CD4-positive, alpha-beta T cell treated with Interleukin-21 for 1 hour (primary cell): ENCODE measurements around the gene STARD10.

Experiments
- DNase-seq: peaks from one replicate; pipeline ENCODE4 v3.0.0-alpha.2; 2020

Gene STARD10

GRCh38 chr11:72760539-72761405, 33.1 kb downstream of the STARD10 start:
- no peak for DNase-seq

GRCh38 chr11:72759468-72759985, 34.3 kb downstream of the STARD10 start:
- no peak for DNase-seq

- DNase-seq, result no peak
Observed at GRCh38 chr11:72758690-72759389, 35.0 kb downstream of the STARD10 start.

GRCh38 chr11:72758304-72758689, 35.5 kb downstream of the STARD10 start:
- no peak for DNase-seq

- no peak for DNase-seq
Observed at GRCh38 chr11:72755713-72756285, 38.0 kb downstream of the STARD10 start.

- DNase-seq, result no peak
Observed at GRCh38 chr11:72754544-72755155, 39.2 kb downstream of the STARD10 start.

GRCh38 chr11:72754149-72754543, 39.7 kb downstream of the STARD10 start:
- DNase-seq, result no peak

GRCh38 chr11:72753341-72754148, 40.3 kb downstream of the STARD10 start:
- no peak for DNase-seq

GRCh38 chr11:72752088-72752914, 41.5 kb downstream of the STARD10 start, which contains the start of gene ARAP1:
TSS of gene ARAP1 (minus strand) at chr11:72752408. CDS start at chr11:72727128, 25,280 bp downstream.
- DNase-seq, result peak; percentile 84

- DNase-seq, result no peak
Observed at GRCh38 chr11:72751116-72752087, 42.4 kb downstream of the STARD10 start.

- DNase-seq, result no peak
Observed at GRCh38 chr11:72750556-72751115, 43.2 kb downstream of the STARD10 start.

- DNase-seq, result no peak
Observed at GRCh38 chr11:72750086-72750485, 43.8 kb downstream of the STARD10 start.

- DNase-seq, result no peak
Observed at GRCh38 chr11:72747289-72747855, 46.5 kb downstream of the STARD10 start.

- no peak for DNase-seq
Observed at GRCh38 chr11:72746821-72747220, 47.0 kb downstream of the STARD10 start.

- no peak for DNase-seq
Observed at GRCh38 chr11:72745925-72746550, 47.8 kb downstream of the STARD10 start.

- no peak for DNase-seq
Observed at GRCh38 chr11:72745511-72745910, 48.3 kb downstream of the STARD10 start.

- DNase-seq, result no peak
Observed at GRCh38 chr11:72744474-72744873, 49.4 kb downstream of the STARD10 start.

- peak; percentile 21 for DNase-seq
Observed at GRCh38 chr11:72743321-72744221, 50.3 kb downstream of the STARD10 start.
